Mucosa of stomach (tissue), 1 donor: Measurements from ENCODE around the gene UVRAG.
"Not testable (repeated sequence)": the region's sequence is repeated elsewhere in the genome, so short reads cannot be mapped to it uniquely, and the experiment has no call there.

Source experiments
- H3K27me3 ChIP-seq: one replicate; pipeline ENCODE4 v1.7.0; 2013; ENCODE audit warnings: mild to moderate bottlenecking, low read length; ENCODE audit not compliant: control insufficient read depth, insufficient read depth
- H3K36me3 ChIP-seq: one replicate; pipeline ENCODE4 v1.7.0; 2013; ENCODE audit warnings: low read length; ENCODE audit not compliant: control insufficient read depth, insufficient read depth
- H3K4me1 ChIP-seq: one replicate; pipeline ENCODE4 v1.7.0; 2013; ENCODE audit warnings: mild to moderate bottlenecking, low read length; ENCODE audit not compliant: control insufficient read depth, insufficient read depth
- H3K4me3 ChIP-seq: one replicate; pipeline ENCODE4 v1.7.0; 2013; ENCODE audit warnings: low read length
- H3K9ac ChIP-seq: one replicate; pipeline ENCODE4 v1.7.0; 2013; ENCODE audit warnings: mild to moderate bottlenecking, low read length, moderate library complexity
- H3K9me3 ChIP-seq: one replicate; pipeline ENCODE4 v1.7.0; 2013; ENCODE audit warnings: mild to moderate bottlenecking, low read length, moderate library complexity; ENCODE audit not compliant: control insufficient read depth
- donor health status: Pancreatic carcinoma.

UVRAG gene

DNA sequence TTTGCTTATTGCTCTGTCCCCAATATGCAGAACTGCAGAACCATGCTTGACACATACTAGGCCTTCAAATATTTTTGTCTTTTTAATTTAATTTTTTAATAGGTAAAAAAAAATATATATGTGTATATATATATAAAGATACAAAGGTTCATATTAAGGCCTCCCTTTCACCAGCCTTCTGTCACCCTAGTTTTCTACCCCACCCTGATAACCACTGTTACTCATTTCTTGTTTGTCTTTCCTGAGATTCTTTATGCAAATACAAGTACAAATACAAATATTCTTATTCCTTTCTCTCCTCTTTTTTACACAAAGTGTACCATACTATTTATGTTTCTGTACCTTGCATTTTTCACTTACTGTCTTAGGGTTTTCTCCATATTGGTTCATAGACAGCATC lies 43.0 kb downstream of the UVRAG start:
- Histone ChIP-seq H3K27me3 (no peaks in the 10 kb centered on the region), H3K36me3 (no peaks in the 10 kb centered on the region), H3K4me1 (peaks cover 34% of the 10 kb centered on the region)

GRCh38 chr11:75858613-75859012 lies 43.6 kb downstream of the UVRAG start:
- no peak overlapping the region for H3K4me3 ChIP-seq
- no peaks in the 10 kb centered on the region for H3K27me3 ChIP-seq
- H3K36me3 ChIP-seq: no peaks in the 10 kb centered on the region
- H3K9ac ChIP-seq: no peak overlapping the region
- H3K9me3 ChIP-seq: no peaks in the 10 kb centered on the region
- peaks cover 35% of the 10 kb centered on the region for H3K4me1 ChIP-seq

More for the DNA sequence above, 43.0 kb downstream of the UVRAG start:
- Histone ChIP-seq H3K9me3 (no peaks in the 10 kb centered on the region), H3K4me3 (no peak overlapping the region), H3K9ac (no peak overlapping the region)

GRCh38 chr11:75859614-75860013 lies 44.6 kb downstream of the UVRAG start:
- H3K9me3 ChIP-seq: no peaks in the 10 kb centered on the region
- peaks cover 35% of the 10 kb centered on the region for H3K4me1 ChIP-seq
- no peak overlapping the region for H3K9ac ChIP-seq
- H3K27me3 ChIP-seq: no peaks in the 10 kb centered on the region
- H3K4me3 ChIP-seq: no peak overlapping the region
- H3K36me3 ChIP-seq: no peaks in the 10 kb centered on the region

GRCh38 chr11:75862437-75862836 lies 47.4 kb downstream of the UVRAG start:
- H3K4me3 ChIP-seq: no peak overlapping the region
- H3K9ac ChIP-seq: no peak overlapping the region

DNA sequence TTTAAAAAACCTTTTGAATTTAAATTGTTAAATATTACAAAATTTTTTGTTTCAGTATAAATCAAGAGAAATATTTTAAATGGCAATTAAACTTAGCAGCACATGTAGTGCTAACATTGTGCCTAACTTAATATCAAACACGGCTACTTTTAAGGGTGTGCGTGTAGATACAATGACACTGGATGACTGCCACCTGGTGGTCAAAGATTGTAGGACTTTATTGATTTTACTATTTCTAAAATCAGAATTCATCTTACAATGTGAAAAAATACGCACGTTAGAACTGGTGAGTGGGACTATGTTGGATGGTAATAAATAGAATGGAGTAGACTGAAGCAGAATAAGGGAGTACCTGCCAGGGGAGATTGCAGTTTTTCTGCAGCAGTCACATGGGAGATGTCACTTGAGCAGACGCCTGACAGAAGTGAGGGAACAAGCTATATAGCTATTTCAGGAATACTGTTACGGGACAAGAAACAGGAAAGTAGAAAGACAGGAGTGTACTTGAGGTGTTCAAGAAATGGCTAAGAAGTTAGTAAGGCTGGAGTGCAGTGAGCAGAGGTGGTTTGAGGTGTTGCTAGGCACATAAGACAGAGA lies 52.9 kb downstream of the UVRAG start:
- Histone ChIP-seq H3K9ac (no peak overlapping the region), H3K4me1 (peaks cover 18% of the 10 kb centered on the region)

More at GRCh38 chr11:75862437-75862836, 47.4 kb downstream of the UVRAG start:
- Histone ChIP-seq H3K4me1 (peaks cover 32% of the 10 kb centered on the region), H3K27me3 (no peaks in the 10 kb centered on the region), H3K9me3 (no peaks in the 10 kb centered on the region), H3K36me3 (no peaks in the 10 kb centered on the region)

DNA sequence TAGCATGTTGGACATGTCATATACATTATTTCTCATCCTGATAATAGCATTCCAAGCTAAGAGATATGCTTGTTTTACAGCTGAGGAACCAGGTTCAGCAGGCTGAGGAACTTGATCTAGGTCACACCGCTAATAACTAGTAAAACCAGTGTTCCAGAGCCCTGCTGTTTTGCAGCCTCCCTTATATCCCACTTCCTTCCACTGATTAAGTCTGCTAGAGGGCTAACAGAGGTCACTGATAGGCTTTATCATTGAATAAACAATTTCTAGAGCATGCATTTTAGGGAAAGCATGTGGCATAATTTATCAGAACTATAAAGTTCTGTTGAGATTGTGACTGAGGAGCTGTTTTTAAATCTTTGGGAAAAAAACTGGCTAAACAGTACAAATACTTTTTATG lies 54.0 kb downstream of the UVRAG start:
- Histone ChIP-seq H3K9ac (no peak overlapping the region), H3K4me1 (peaks cover 23% of the 10 kb centered on the region), H3K4me3 (no peak overlapping the region), H3K27me3 (no peaks in the 10 kb centered on the region), H3K9me3 (no peaks in the 10 kb centered on the region), H3K36me3 (no peaks in the 10 kb centered on the region)

More for the DNA sequence above, 52.9 kb downstream of the UVRAG start:
- H3K27me3 ChIP-seq: no peaks in the 10 kb centered on the region
- H3K36me3 ChIP-seq: no peaks in the 10 kb centered on the region
- H3K9me3 ChIP-seq: no peaks in the 10 kb centered on the region
- H3K4me3 ChIP-seq: no peak overlapping the region

- H3K9ac ChIP-seq: no peak overlapping the region
These were observed 54.8 kb downstream of the UVRAG start for GRCh38 chr11:75869661-75870455.

DNA sequence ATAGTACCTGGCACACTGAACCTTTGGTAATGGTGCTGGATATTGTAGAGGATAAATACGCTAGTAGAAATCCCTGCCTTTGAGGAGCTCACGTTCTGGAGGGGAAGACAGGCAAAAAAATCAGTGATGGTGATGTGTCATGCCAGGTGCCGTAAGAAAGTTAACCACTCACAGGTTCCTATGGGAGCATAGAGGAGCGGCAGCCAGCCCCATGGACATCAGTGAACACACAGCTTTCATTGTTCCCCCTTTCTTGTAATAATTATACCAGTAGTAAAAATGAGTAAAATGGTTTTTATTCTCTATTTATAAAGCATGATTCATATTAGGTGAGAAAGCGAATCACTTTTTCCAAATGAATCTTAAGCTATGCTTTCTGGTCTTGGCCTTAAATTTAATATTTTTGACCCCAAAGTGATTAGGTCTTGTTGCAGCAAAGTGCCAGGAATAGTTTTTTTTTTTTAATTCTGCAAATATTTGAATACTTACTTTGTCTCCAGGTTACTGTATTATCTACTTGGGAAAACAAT lies 57.9 kb downstream of the UVRAG start:
- no peak overlapping the region for H3K4me3 ChIP-seq
- no peak overlapping the region for H3K9ac ChIP-seq
- no peaks in the 10 kb centered on the region for H3K27me3 ChIP-seq
- H3K4me1 ChIP-seq: peaks cover 18% of the 10 kb centered on the region
- no peaks in the 10 kb centered on the region for H3K9me3 ChIP-seq
- no peaks in the 10 kb centered on the region for H3K36me3 ChIP-seq

More at GRCh38 chr11:75869661-75870455, 54.8 kb downstream of the UVRAG start:
- H3K9me3 ChIP-seq: no peaks in the 10 kb centered on the region
- no peaks in the 10 kb centered on the region for H3K36me3 ChIP-seq
- H3K27me3 ChIP-seq: no peaks in the 10 kb centered on the region
- H3K4me3 ChIP-seq: no peak overlapping the region
- H3K4me1 ChIP-seq: peaks cover 23% of the 10 kb centered on the region

GRCh38 chr11:75873417-75874221 lies 58.6 kb downstream of the UVRAG start:
- Histone ChIP-seq H3K9me3 (no peaks in the 10 kb centered on the region), H3K4me3 (no peak overlapping the region), H3K9ac (no peak overlapping the region), H3K36me3 (no peaks in the 10 kb centered on the region), H3K4me1 (peaks cover 11% of the 10 kb centered on the region), H3K27me3 (no peaks in the 10 kb centered on the region)

DNA sequence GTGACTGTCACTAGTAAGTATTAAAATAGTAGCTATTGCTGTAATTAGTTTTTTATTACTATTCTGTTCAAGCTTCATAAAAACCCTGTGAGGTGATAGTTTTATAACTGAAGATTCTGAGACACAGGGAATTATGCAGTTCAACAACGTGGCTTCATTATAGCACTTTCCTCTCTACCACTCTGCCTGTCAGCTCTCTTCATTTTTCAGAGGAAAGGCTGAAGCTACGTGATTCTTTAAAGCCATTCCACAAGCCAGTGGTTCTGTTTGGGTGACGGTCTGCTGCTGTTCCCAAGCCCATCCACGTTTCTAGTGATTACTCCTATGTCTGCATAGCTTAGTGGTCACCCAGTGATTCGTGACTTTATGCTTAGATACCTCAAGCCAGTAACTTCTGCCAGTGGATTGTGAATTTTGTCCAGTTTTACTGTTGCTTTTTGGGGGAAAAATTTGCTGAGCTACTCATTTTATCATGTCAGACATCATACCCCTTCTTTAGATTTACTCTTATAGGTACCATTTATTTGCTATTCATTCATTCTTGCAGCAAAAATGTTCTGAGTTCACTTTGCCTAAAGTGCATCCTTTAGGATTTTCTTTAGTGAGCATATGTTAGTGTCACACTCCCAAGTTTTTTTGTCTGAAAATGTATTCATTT lies 59.8 kb downstream of the UVRAG start:
- H3K36me3 ChIP-seq: no peaks in the 10 kb centered on the region
- no peaks in the 10 kb centered on the region for H3K27me3 ChIP-seq
- no peaks in the 10 kb centered on the region for H3K9me3 ChIP-seq
- H3K9ac ChIP-seq: no peak overlapping the region
- peaks cover 11% of the 10 kb centered on the region for H3K4me1 ChIP-seq
- H3K4me3 ChIP-seq: no peak overlapping the region

DNA sequence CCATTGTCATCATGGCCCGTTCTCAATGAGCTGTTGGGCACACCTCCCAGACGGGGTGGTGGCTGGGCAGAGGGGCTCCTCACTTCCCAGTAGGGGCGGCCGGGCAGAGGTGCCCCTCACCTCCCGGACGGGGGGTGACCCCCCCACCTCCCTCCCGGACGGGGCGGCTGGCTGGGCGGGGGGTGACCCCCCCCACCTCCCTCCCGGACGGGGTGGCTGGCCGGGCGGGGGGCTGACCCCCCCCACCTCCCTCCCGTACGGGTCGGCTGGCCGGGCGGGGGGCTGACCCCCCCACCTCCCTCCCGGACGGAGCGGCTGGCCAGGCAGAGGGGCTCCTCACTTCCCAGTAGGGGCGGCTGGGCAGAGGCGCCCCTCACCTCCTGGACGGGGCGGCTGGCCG lies 62.3 kb downstream of the UVRAG start:
- H3K4me3 ChIP-seq, H3K27me3 ChIP-seq, H3K36me3 ChIP-seq, H3K9me3 ChIP-seq, H3K9ac ChIP-seq: not testable (repeated sequence)
- peaks cover 11% of the 10 kb centered on the region for H3K4me1 ChIP-seq
